Measurements from ENCODE around the gene SAMD10. TPM values are rescaled to one million over a fixed set of nuclear protein-coding genes. Genes with fewer than 3 reads are reported as not detected.
"Not testable (repeated sequence)": the region's sequence is repeated elsewhere in the genome, so short reads cannot be mapped to it uniquely, and the experiment has no call there.

SAMD10 gene
- total RNA-seq, 1 donor from 2014 or later: 0.24 TPM

- peak; percentile 5 for DNase-seq (ENCODE audit: low spot score)
These were observed 24.7 kb upstream of the SAMD10 start for GRCh38 chr20:64003960-64004725.

- DNase-seq (ENCODE audit: low spot score): no peak
These were observed 22.2 kb upstream of the SAMD10 start for GRCh38 chr20:64001607-64002011.

GRCh38 chr20:64000906-64001305 lies 21.5 kb upstream of the SAMD10 start:
- no peak for DNase-seq (ENCODE audit: low spot score)

- no peak for DNase-seq (ENCODE audit: low spot score)
These were observed 3.5 kb upstream of the SAMD10 start for GRCh38 chr20:63982937-63983336.

- peak; percentile 97 for DNase-seq (ENCODE audit: low spot score)
These were observed 1.6 kb upstream of the SAMD10 start, which contains the start of gene PRPF6 for GRCh38 chr20:63980806-63981728. TSS of gene PRPF6 (plus strand) at chr20:63981132. CDS start at chr20:63981246, 114 bp downstream.

GRCh38 chr20:63980317-63980805 lies 919 bp upstream of the SAMD10 start:
- DNase-seq (ENCODE audit: low spot score): no peak

GRCh38 chr20:63979229-63979556 lies 249 bp downstream of the SAMD10 start:
- no peak for DNase-seq (ENCODE audit: low spot score)

GRCh38 chr20:63978319-63979228 lies 868 bp downstream of the SAMD10 start:
- DNase-seq (ENCODE audit: low spot score): peak; percentile 40

GRCh38 chr20:63977739-63978276 lies 1.6 kb downstream of the SAMD10 start:
- DNase-seq (ENCODE audit: low spot score): no peak

GRCh38 chr20:63976980-63977738 lies 2.3 kb downstream of the SAMD10 start:
- no peak for DNase-seq (ENCODE audit: low spot score)

- not testable (repeated sequence) for DNase-seq (ENCODE audit: low spot score)
These were observed 2.9 kb downstream of the SAMD10 start for GRCh38 chr20:63976511-63976910.

GRCh38 chr20:63974402-63975200 lies 4.8 kb downstream of the SAMD10 start:
- no peak for DNase-seq (ENCODE audit: low spot score)

GRCh38 chr20:63973636-63974401 lies 5.6 kb downstream of the SAMD10 start:
- DNase-seq (ENCODE audit: low spot score): peak; percentile 91

- DNase-seq (ENCODE audit: low spot score): no peak
These were observed 6.3 kb downstream of the SAMD10 start for GRCh38 chr20:63973160-63973479.

- no peak for DNase-seq (ENCODE audit: low spot score)
These were observed 6.9 kb downstream of the SAMD10 start for GRCh38 chr20:63972312-63973159.

GRCh38 chr20:63971960-63972311 lies 7.5 kb downstream of the SAMD10 start:
- not testable (repeated sequence) for DNase-seq (ENCODE audit: low spot score)

GRCh38 chr20:63970714-63971431 lies 8.6 kb downstream of the SAMD10 start:
- peak; percentile 0 for DNase-seq (ENCODE audit: low spot score)

All from umbilical cord (tissue), 2 donors.